Kidney (tissue), 14 donors: ENCODE results near the gene SCN3A. TPM values are rescaled to one million over a fixed set of nuclear protein-coding genes. Genes with fewer than 3 reads are reported as not detected.

Experiments used
- DNase-seq, 5 donors: peaks; one replicate each; pipeline ENCODE4 v3.0.0-alpha.2; 2013 to 2020
- FAIRE-seq: peaks from 2 replicates; lab custom pipeline; 2012; peaks lifted over from hg19 to GRCh38; lab: Jason Lieb, UNC
- H3K27ac ChIP-seq, 2 donors: one replicate each; pipeline ENCODE4 v1.7.0; 2013; ENCODE audit warnings: low read depth in 2 of 2, low read length in 2 of 2, inconsistent platforms in 1 of 2
- H3K27me3 ChIP-seq: one replicate; pipeline ENCODE4 v1.7.1; 2013; ENCODE audit warnings: low read length, inconsistent platforms; ENCODE audit not compliant: control insufficient read depth, insufficient read depth
- H3K36me3 ChIP-seq, 3 donors: one replicate each; pipeline versions ENCODE4 v1.7.0 to v1.7.1; 2013; ENCODE audit warnings: low read length in 3 of 3, control low read depth in 1 of 3, inconsistent platforms in 1 of 3; ENCODE audit not compliant: insufficient read depth in 3 of 3, control insufficient read depth in 2 of 3
- H3K4me1 ChIP-seq, 3 donors: one replicate each; pipeline versions ENCODE4 v1.7.0 to v1.7.1; 2013; ENCODE audit warnings: low read length in 3 of 3, inconsistent platforms in 1 of 3, low read depth in 1 of 3; ENCODE audit not compliant: control insufficient read depth in 2 of 3, insufficient read depth in 2 of 3
- H3K4me3 ChIP-seq, 3 donors: one replicate each; pipeline versions ENCODE4 v1.7.0 to v1.8.1; 2013; ENCODE audit warnings: low read length in 3 of 3, control low read depth in 1 of 3, inconsistent platforms in 1 of 3
- H3K9ac ChIP-seq, 3 donors: one replicate each; pipeline versions ENCODE4 v1.7.0 to v1.7.1; 2013; ENCODE audit warnings: low read length in 3 of 3, control low read depth in 1 of 3, inconsistent platforms in 1 of 3
- H3K9me3 ChIP-seq, 3 donors: one replicate each; pipeline versions ENCODE4 v1.7.0 to v1.7.1; 2013; ENCODE audit warnings: low read length in 3 of 3, control low read depth in 1 of 3, inconsistent platforms in 1 of 3; ENCODE audit not compliant: control insufficient read depth in 2 of 3, insufficient read depth in 1 of 3
- CTCF ChIP-seq: IDR thresholded peaks from 3 replicates; pipeline ENCODE4 v1.5.1; 2012; ENCODE audit warnings: mild to moderate bottlenecking, moderate library complexity, borderline replicate concordance; ENCODE audit not compliant: insufficient read depth; ENCODE audit errors: extremely low read depth
- intact Hi-C: fragments of 100-400 bp; cut with DNase I; formaldehyde crosslinking; loops from one replicate; pipeline ENCODE4 v1.11.1; 2022
- polyA plus RNA-seq: library from polyadenylated mRNA; stranded (reverse); fragments of 350-450 nt; fragmentation: Illumina TruSeq; extraction: RNeasy Lipid Tissue Mini Kit (QIAGEN cat#74804); gene quantifications from one replicate; pipeline ENCODE4 v1.2.3, GENCODE V29; 2014; ENCODE audit warnings: low read depth, low replicate concordance; ENCODE audit not compliant: insufficient read depth
- total RNA-seq: library from RNA; stranded (reverse); fragmentation: NEBNext Ultra II Directional; extraction: Animal tissue kit (Norgen Biotek cat#: 25700); gene quantifications from one replicate; pipeline ENCODE4 v1.2.1, GENCODE V29; 2021
- donor health status: control.
- donor health status: control.
- donor health status: control.
- donor health status: control.
- donor health status: control.
- donor health status: DM: yes; HTN: yes; CAD: no.
- donor health status: Normal renal cell carcinoma (clear cell type).

The SCN3A gene
- total and polyA plus RNA-seq, 2 donors from 2014 or later: 0.11 to 6.3 TPM

- no peak overlapping the region for H3K9ac ChIP-seq
- no peak for FAIRE-seq
- H3K27me3 ChIP-seq: no peaks in the 10 kb centered on the region
- TF ChIP-seq CTCF: no peak
- no peaks in the 10 kb centered on the region for H3K9me3 ChIP-seq
- H3K4me1 ChIP-seq: no peaks in the 10 kb centered on the region
- no peak overlapping the region for H3K27ac ChIP-seq
- no peaks in the 10 kb centered on the region for H3K36me3 ChIP-seq
- intact Hi-C loops: no loop called here
- no peak overlapping the region for H3K4me3 ChIP-seq
- no peak for DNase-seq
These were observed 33.2 kb upstream of the SCN3A start for GRCh38 chr2:165237056-165237455.

- intact Hi-C loops: no loop called here
- no peaks in the 10 kb centered on the region for H3K4me1 ChIP-seq
- no peak overlapping the region for H3K9ac ChIP-seq
- no peaks in the 10 kb centered on the region for H3K36me3 ChIP-seq
- no peaks in the 10 kb centered on the region for H3K9me3 ChIP-seq
- no peaks in the 10 kb centered on the region for H3K27me3 ChIP-seq
- H3K27ac ChIP-seq: no peak overlapping the region
- H3K4me3 ChIP-seq: no peak overlapping the region
- DNase-seq (no peak), FAIRE-seq (no peak)
- no peak for TF ChIP-seq CTCF
These were observed 23.7 kb upstream of the SCN3A start for GRCh38 chr2:165227571-165227970.

GRCh38 chr2:165224941-165225340 lies 21.1 kb upstream of the SCN3A start:
- TF ChIP-seq CTCF: no peak
- Histone ChIP-seq H3K27me3 (no peaks in the 10 kb centered on the region), H3K36me3 (no peaks in the 10 kb centered on the region), H3K27ac (no peak overlapping the region), H3K9ac (no peak overlapping the region), H3K9me3 (no peaks in the 10 kb centered on the region), H3K4me1 (no peaks in the 10 kb centered on the region), H3K4me3 (no peak overlapping the region)
- no peak for DNase-seq
- no peak for FAIRE-seq
- intact Hi-C loops: no loop called here

GRCh38 chr2:165219481-165219880 lies 15.6 kb upstream of the SCN3A start:
- Histone ChIP-seq H3K4me3 (no peak overlapping the region), H3K9ac (no peak overlapping the region), H3K9me3 (no peaks in the 10 kb centered on the region), H3K27me3 (no peaks in the 10 kb centered on the region), H3K27ac (no peak overlapping the region), H3K4me1 (no peaks in the 10 kb centered on the region), H3K36me3 (no peaks in the 10 kb centered on the region)
- TF ChIP-seq CTCF: no peak
- intact Hi-C loops: no loop called here
- DNase-seq: no peak
- no peak for FAIRE-seq
